HG02870 (cell line): ENCODE results near the gene SCT.
"Not testable (repeated sequence)": the region's sequence is repeated elsewhere in the genome, so short reads cannot be mapped to it uniquely, and the experiment has no call there.

Source experiments
- ATAC-seq: cut with Tn5 transposase; IDR thresholded peaks from one replicate; pipeline ENCODE4 v1.9.1; 2021; ENCODE audit warnings: mild to moderate bottlenecking, moderate library complexity; ENCODE audit not compliant: unreplicated experiment

The SCT gene, protein sequence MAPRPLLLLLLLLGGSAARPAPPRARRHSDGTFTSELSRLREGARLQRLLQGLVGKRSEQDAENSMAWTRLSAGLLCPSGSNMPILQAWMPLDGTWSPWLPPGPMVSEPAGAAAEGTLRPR

DNA sequence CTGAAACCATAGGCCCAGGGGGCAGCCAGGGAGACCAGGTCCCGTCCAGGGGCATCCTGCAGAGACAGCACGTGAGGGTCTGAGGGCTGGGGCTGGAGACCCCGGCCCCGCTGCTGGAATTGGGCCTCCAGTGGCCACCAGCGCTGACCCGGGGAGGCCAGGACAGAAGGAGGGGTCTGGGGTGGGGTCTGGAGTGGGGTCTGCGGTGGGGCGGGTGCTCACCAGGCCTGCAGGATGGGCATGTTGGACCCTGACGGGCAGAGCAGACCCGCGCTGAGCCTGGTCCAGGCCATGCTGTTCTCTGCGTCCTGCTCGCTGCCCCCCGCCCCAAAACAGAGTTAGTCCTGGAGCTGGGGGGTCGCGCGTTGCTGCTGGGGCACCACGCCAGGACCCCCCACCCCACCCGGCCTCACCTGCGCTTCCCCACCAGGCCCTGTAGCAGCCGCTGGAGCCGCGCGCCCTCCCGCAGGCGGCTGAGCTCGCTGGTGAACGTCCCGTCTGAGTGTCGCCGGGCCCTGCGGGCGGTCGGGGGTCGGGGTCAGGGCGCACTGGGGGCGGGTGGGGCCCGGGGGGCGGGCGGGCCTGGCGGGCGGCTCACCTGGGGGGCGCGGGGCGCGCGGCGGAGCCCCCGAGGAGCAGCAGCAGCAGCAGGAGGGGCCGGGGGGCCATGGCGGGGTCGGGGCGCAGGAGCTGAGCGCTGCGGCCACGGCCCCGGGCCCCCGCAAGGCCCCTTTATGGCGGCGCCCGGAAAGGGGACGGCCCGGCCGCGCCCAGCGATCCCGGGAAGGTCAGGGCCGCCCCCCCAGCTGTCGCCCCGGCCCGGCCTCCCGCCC, at the start of gene SCT:
TSS of gene SCT (minus strand) at position 707 of the 833 bp plus-strand sequence. CDS start at position 669, 38 bp downstream.
- ATAC-seq = no peak

DNA sequence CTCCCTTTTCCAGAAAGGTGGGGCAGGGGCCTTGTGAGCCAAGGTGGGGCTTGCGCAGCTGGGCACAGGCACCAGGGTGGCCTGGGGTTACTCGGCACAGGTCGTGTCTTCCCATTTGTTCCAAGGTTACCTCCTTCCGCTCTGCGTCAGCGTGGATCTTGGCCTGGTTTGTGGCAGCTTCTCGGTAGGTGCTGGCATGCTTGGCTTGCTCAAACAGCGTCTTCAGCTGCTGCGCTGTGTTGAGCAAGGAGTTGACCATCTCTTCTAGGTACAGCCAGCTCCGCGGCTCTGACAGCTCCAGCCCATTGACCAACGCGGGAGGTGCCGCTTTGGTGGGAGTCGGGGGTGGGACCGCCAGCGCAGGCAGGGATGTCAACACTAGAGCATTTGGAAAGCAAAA, 47.4 kb upstream of the SCT start:
- no peak for ATAC-seq

DNA sequence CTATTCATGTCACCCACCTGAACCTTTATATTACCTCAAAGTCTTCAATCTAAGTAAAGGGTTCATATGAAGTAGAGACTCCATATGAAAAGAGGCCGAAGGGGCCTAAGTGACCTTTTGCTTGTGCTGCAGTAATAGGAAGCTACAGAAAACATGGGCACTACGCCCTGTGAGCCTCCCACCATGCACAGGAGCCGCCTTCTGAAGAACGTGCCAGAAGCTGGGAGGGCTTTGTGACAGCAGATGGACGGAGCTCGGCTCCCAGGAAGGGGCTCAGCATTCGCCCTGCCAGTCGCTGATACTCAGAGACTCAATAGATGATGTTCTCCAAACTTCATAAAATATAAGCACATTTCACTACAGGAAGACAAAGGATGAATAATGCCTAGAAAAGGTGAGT, 46.9 kb upstream of the SCT start:
- no peak for ATAC-seq

DNA sequence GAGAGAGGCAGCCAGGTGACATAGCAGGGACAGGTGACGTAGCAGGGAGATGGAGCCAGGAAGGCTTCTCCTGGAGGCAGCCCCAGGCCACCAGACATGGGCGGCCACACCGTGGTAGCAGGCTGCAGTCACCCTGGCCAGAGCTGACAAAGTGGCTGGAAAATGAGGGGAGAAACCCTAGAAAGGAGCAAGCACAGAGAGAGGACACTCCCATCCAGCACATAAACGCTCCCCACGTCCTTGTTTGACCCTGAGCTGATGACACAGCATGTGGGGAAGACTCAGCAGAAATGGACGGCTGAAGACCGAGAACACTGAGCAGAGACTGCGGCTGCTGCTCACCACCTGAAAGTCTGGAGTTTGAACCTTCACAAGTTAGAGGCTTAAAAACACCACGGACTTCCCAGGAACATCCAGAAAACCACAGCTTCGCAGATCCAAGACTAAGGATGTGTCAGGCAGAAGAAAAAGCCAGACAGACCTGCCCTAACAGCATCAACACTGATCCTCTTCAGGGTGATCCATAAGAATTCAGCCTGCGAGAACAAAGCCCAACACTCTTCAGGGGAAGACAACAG, 38.8 kb upstream of the SCT start:
- no peak for ATAC-seq

DNA sequence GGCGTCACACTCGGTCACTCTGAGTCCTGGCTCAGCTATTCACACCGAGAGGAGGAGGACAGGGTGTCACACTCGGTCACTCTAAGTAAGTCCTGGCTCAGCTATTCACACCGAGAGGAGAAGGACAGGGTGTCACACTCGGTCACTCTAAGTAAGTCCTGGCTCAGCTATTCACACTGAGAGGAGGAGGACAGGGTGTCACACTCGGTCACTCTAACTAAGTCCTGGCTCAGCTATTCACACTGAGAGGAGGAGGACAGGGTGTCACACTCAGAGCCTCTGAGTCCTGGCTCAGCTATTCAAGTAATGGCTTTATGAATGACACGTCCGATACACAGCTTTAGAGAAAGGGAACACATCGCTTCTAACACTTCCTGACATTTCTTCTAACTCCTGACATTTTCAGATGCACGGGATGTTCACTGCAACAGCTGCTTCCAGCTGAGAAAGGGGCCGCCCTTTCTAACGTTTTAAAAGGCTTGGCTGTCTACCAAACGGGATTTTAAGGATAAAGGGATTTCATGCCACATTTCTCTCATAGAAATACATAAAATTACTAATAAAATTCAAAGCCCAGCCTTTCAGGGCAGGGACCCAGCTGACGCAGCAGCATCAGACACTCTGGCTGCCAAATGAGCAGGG, 38.2 kb upstream of the SCT start:
- ATAC-seq = no peak

DNA sequence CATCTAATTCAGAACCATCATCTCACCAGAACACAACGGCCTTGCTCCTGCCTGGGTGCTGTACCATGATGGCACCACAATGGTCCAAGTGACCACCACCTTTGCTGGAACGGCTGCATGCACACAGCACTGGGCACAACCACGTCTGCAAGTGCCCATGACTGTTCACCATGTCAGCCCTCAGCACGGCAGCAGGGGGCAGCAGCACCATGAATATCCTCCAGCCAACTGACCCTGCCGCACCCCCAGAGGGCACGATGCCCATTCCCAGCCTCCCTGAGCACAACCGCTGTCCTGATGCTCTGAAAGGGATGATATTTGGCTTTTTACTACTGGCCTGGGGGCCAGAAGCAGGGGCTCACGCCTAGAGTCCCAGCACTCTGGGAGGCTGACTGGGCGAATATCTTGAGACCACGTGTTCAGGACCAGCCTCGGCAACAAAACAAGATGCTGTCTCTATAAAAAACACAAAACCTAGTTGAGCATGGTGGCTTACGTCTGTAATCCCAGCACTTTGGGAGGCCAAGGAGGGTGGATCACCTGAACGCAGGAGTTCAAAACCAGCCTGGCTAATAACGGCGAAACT, 35.8 kb upstream of the SCT start:
- no peak for ATAC-seq

DNA sequence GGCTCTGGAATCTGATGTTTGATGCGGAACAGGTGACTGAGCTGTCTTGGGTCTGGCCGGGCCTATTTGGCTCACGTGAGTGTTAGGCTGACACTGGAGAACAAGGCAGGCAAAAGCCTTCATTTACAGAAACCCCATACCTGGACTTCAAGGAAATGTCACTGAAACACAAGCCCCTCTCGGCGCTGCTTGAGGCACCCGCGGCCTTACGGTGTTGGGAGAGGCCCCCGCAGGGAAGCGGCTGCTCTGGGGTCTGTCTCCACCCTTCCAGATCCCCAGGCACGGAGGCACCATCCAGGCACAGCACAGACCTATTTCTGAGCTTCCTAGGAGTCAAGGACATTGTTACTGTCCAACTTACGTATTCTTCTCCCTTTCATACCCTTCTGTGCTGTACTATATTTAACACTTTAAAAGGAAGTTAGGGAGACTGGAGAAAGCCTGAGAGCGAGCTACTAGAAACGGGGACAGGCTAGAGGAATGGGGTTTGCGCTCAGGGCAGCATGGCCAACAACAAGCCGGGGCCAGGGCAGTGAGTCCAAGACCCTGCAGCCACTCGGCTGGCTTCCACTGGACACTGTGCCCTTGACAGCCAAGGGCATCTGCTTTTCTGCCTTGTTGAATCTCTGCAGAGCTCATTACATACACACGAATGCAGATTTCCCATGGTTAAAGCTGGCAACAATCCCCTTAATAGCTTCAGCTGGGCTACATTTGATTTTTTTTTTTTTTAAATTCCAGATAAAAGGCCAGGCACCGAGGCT, 33.9 kb upstream of the SCT start:
- ATAC-seq = no peak

DNA sequence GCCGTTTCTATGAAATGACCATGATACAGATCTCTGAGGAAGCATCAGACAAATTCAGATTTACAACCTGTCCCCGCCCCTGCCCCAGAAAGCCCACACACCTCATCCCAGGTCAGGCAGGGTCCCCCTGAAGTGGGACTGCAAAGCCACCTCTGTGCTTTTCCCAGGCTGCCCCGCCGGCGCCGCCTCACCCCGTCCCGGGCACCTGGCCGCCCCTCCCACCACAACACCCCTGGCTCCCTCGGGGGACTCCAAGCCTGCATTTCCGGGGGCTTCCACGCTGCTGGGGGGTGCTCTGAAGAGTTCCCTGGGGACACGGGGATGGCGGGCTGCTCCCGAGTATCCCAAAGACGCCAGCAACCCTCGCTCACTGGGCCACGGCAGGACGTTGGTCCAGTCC, 33.3 kb upstream of the SCT start:
- no peak for ATAC-seq

DNA sequence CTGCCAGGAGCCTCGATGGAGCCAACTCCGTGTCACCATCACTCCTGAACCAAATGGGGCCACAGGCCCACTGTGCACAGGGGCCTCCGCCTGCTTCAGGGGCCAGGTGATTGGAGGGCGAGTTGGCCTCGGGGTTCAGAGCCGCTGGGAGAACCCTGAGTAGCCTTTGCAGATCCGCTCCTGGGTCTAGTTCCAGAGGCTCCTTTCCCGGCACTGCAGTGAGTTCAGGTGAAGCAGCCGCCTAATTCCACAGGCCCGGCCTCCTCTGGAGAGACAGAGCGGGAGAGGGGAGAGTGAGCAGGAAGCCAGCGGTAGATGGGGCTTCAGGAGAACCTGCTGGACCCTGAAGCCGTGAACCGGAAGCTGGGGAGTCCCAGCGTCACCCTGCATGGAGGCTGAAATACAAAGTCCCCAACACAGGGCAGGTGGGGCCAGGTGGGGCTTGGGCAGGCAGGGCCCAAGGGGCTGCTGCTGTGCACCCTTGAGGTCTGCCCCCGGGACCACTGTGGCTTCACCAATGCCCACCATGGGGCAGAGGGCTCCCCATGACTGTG, 32.6 kb upstream of the SCT start:
- no peak for ATAC-seq

DNA sequence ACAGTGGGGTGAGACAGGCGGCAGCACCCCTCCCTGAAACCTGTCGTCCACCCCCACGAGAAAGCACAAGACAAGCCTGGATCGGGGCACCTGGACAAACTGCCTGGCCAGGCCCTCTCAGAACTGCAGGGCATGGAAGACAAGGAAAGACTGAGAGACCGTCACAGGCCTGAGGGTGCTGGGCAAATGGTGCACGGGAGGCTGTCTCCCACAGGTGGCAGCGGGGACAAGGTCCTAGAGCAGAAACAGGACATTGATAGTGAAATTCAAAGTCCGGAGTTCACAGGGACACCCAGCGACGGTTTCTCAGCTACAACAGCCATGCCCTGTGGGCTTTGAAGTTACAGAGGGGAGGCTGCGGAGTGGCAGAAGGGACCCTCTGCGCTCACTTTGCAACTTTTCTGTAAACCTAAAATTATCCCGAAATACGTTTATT, 30.7 kb upstream of the SCT start:
- ATAC-seq = no peak

DNA sequence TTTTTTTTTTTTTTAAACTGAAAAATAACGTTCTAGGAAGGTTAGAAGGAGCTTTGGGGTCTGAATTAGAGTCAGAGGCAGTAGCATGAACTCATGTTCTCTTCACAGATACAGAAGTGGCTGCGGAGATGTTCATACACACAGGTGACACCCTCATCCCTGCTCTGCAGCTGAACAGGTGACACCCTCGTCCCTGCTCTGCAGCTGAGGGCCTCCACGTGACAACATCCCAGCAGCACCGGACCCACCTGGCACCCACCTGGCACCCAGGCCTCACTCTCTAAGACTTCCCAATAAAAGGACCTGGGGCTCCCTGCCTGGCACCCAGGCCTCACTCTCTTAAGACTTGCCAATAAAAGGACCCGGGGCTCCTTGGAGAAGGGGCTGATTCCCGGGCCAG, 29.9 kb upstream of the SCT start:
- no peak for ATAC-seq

DNA sequence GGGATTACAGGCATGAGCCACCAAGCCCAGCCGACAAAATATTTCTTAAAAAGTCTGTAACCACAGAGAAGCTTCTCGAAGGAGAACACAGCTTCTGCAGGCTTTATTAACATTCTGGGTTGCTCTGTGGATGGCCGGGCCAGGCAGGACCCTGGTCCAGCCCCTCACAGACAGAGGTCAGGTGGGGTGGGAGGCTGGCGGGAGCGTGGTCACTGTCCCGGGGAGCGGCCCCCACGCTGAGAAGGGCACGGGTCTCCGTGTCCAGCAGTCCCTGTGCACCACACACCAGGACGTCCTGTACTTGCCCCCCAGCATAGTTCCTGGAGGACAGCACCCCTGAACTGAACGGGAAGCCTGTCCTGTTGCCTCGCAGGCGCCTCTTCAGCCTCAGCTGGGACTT, 29.4 kb upstream of the SCT start:
- no peak for ATAC-seq

DNA sequence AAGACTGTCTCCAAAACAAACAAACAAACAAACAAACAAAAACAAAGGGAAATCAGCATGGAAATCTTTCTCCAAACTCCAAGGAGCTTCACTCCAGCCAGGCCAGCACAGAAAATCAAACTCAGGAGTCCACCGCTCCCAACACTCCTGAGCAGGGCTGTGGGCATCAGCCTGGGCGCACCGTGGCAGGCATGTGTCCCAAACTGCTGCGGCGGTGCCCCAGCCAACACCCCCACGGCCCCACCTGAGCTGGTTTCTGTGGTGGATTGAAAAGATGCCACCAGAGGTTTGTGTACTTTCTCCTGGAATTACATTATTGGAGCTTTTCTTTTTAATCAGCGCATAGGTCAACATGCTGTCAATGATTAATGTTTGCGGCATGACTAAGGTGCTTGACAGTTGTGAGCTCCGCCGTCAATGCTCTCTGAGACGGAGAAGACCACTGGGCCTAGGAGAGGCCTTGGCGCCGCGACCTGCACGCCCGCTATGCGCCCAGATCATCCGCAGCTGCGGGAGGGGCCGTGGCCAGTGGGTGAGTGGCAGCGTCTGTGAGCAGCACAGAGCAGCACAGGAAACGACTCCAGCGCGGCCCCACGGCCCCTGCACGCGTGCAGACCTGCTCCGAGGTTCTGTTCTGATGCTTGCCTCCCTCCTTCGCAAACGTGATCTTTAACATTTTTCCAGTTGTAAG, 28.2 kb upstream of the SCT start:
- no peak for ATAC-seq

DNA sequence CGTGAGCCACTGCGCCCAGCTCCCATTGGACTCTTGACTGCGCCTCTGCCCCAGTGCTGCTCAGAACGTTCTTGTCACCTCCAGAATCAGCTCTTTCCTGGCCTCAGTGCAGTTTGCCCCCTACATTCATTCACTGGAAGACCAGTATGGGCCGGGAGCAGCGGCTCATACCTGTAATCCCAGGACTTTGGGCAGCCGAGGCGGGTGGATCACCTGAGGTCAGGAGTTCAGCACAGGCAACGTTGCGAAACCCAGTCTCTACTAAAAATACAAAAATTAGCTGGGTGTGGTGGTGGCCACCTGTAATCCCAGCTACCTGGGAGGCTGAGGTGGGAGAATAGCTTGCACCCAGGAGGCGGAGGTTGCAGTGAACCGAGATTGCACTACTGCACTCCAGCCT, 27.5 kb upstream of the SCT start:
- not testable (repeated sequence) for ATAC-seq

DNA sequence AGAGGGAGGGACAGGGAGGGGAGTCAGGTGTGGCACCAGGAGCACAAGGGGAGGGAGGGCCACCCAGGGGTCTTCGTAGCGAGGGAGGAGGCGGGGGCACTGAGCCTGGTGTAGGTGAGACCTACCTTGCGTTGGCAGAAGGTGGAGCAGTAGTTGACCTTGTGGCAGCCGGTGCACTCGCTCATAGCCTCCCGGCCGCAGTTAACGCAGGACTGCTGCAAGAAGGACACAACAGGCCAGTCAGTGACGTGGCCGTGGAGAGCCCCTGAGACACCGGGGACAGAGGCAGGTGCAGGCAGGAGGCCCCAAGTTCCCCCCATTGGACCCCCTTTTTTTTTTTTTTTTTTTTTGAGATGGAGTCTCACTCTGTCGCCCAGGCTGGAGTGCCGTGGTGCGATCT, 26.9 kb upstream of the SCT start:
- no peak for ATAC-seq

DNA sequence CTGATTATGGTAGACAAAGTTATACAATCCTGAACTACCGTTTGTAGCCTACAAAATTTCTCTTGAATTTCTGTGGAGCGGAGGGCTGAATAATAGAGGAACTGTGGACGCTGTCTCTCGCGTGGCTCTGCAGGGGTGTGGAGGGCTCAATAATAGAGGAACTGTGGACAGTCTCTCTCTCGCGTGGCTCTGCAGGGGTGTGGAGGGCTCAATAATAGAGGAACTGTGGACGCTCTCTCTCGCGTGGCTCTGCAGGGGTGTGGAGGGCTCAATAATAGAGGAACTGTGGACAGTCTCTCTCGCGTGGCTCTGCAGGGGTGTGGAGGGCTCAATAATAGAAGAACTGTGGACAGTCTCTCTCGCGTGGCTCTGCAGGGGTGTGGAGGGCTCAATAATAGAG, 26.2 kb upstream of the SCT start:
- not testable (repeated sequence) for ATAC-seq

DNA sequence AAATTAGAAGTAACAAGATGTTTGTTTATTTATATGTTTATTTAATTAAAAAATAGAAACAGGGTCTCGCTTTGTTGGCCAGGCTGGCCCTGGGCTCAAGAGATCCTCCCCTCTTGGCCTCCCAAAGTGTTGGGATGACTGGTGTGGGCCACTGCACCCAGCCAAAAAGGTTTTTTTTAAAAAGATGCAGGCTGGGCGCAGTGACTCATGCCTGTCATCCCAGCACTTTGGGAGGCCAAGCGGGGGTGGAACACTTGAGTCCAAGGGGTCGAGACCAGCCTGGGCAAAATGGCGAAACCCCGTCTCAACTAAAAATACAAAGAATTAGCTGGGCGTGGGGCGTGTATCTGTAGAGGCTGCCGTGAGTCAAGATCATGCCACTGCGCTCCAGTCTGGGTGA, 23.5 kb upstream of the SCT start:
- no peak for ATAC-seq

DNA sequence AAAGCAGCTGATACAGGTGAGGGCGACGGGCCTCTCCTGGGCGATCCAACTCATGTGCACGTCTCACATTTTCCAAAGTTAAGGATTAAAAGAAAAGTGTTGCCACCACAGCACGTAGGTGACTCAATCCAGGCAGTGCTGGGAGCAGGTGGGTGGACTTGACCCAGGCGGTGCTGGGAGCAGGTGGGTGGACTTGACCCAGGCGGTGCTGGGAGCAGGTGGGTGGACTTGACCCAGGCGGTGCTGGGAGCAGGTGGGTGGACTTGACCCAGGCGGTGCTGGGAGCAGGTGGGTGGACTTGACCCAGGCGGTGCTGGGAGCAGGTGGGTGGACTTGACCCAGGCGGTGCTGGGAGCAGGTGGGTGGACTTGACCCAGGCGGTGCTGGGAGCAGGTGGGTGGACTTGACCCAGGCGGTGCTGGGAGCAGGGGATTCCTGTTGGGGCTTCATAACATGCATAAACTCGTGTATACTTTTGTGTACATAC, 20.7 kb upstream of the SCT start:
- not testable (repeated sequence) for ATAC-seq

DNA sequence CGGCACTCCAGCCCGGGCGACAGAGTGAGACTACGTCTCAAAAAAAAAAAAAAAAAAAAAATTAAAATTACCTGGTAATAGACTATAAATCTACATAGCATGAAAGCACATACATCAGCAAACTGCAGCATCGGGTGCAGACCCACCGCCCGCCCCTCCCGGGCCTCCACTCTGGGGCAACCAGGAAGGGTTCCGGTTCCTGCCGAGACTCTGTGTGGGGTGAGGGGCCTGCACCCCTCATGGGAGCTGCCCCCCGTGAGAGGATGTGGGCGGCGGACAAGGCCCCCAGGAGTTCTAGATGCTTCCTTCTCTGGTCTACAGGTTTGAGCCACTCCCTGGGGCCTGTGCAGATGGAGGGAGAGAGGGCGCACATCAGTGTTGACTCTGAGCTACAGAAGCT, 19.2 kb upstream of the SCT start:
- no peak for ATAC-seq

DNA sequence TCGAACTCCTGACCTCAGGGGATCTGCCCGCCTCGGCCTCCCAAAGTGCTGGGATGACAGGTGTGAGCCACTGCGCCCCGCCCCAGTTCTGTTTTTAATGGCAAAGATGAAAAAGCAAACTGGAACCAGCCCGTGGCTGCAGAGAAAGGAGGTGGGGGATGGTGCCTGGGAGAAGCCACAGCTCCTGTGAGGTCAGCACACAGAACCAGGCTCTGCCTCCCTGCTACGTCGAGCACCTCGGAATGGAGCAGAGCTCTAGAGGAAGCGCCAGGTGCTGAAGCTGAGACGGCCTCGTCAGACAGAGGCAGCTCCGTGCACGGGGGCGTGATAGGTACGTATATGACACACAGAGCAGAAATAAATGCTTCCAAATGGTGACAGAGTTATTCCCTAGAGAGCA, 18.6 kb upstream of the SCT start:
- no peak for ATAC-seq
